A549 (cell line): Measurements from ENCODE around the gene TFEB. TPM values are rescaled to one million over a fixed set of nuclear protein-coding genes. Genes with fewer than 3 reads are reported as not detected.

Experiments used
- ATAC-seq, 2 experiments: fragments of 200-7000 bp in 1 of 2; fragments of >200 bp in 1 of 2; cut with Nextera tagmentation in 1 of 2; cut with Tn5 transposase in 1 of 2; 3 replicates each; pipeline versions ENCODE4 v1.8.0 to v1.9.1; 2018 to 2020; ENCODE audit warnings: mild to moderate bottlenecking in 1 of 2, moderate library complexity in 1 of 2
- CTCF ChIA-PET: fragments of 300-600 bp; sonication (Branson Sonifier 250); formaldehyde crosslinking; extraction: SDS; loops from one replicate; lab custom pipeline; 2021; ENCODE audit warnings: antibody characterized with exemption, inconsistent platforms; lab: Yijun Ruan, JAX
- POLR2A ChIA-PET: fragments of 350-600 bp; formaldehyde crosslinking; extraction: SDS; loops from one replicate; lab custom pipeline; 2021; ENCODE audit warnings: antibody characterized with exemption, inconsistent platforms; lab: Yijun Ruan, JAX
- DNase-seq, 2 experiments: peaks; one replicate each; pipeline versions ENCODE4 v3.0.0 to v3.0.0-alpha.2; 2011 to 2016; ENCODE audit warnings: low read depth in 1 of 2, low spot score in 1 of 2
- FAIRE-seq: peaks from 2 replicates; lab custom pipeline; 2011; peaks lifted over from hg19 to GRCh38; lab: Jason Lieb, UNC
- H3K27ac ChIP-seq, 2 experiments: fragments of >200 bp; sonication (Bioruptor Twin); formaldehyde crosslinking; 3 replicates each; pipeline ENCODE4 v1.5.1; 2016 to 2017
- H3K4me1 ChIP-seq: fragments of >200 bp; sonication (Bioruptor Twin); formaldehyde crosslinking; 3 replicates; pipeline ENCODE4 v1.6.1; 2016
- H3K4me2 ChIP-seq: fragments of >200 bp; sonication (Bioruptor Twin); formaldehyde crosslinking; 3 replicates; pipeline ENCODE4 v1.6.1; 2016
- H3K4me3 ChIP-seq: fragments of >200 bp; sonication (Bioruptor Twin); formaldehyde crosslinking; 3 replicates; pipeline ENCODE4 v1.5.1; 2016
- H3K9me3 ChIP-seq: fragments of >200 bp; sonication (Bioruptor Twin); formaldehyde crosslinking; 3 replicates; pipeline ENCODE4 v1.6.1; 2016
- BCL3 ChIP-seq: fragments of >200 bp; sonication (Bioruptor Twin); formaldehyde crosslinking; IDR thresholded peaks from 3 replicates; pipeline ENCODE4 v1.6.1; 2016
- CBX8 ChIP-seq: fragments of 200-600 bp; sonication (generic); IDR thresholded peaks from 2 replicates; pipeline ENCODE4 v1.6.1; 2016
- CHD2 ChIP-seq: fragments of 150-350 bp; IDR thresholded peaks from 2 replicates; pipeline ENCODE4 v1.6.1; 2014; ENCODE audit warnings: low read length; ENCODE audit not compliant: partially characterized antibody
- CHD4 ChIP-seq: fragments of 200-600 bp; sonication (generic); IDR thresholded peaks from 2 replicates; pipeline ENCODE4 v1.6.1; 2016; ENCODE audit warnings: antibody characterized with exemption, mild to moderate bottlenecking, borderline replicate concordance
- CTCF ChIP-seq: fragments of >200 bp; sonication (Bioruptor Twin); formaldehyde crosslinking; IDR thresholded peaks from 3 replicates; pipeline ENCODE4 v1.5.1; 2016
- EHF ChIP-seq: fragments of 250-450 bp; sonication (Bioruptor Pico); IDR thresholded peaks from 2 replicates; pipeline ENCODE4 v1.5.0; 2020; ENCODE audit warnings: mild to moderate bottlenecking
- ELK1 ChIP-seq: fragments of 150-350 bp; IDR thresholded peaks from 2 replicates; pipeline ENCODE4 v1.6.1; 2014; ENCODE audit warnings: low read depth, mild to moderate bottlenecking, low read length
- FOSL2 ChIP-seq, 2 experiments: fragments of 450-650 bp in 1 of 2; fragments of >200 bp in 1 of 2; sonication (Bioruptor Twin) in 1 of 2; formaldehyde crosslinking; IDR thresholded peaks; 2 replicates each; pipeline versions ENCODE4 v1.5.0 to v1.6.1; 2016 to 2020; ENCODE audit warnings: mild to moderate bottlenecking in 1 of 2, moderate library complexity in 1 of 2
- HOXA7 ChIP-seq: fragments of 250-450 bp; sonication (Bioruptor Pico); IDR thresholded peaks from 2 replicates; pipeline ENCODE4 v1.5.0; 2020; ENCODE audit warnings: mild to moderate bottlenecking, moderate library complexity
- HOXB13 ChIP-seq: fragments of 250-450 bp; sonication (Bioruptor Pico); IDR thresholded peaks from 2 replicates; pipeline ENCODE4 v1.5.0; 2020; ENCODE audit warnings: low read depth, mild to moderate bottlenecking, moderate library complexity
- HOXB5 ChIP-seq: fragments of 250-450 bp; sonication (Bioruptor Pico); IDR thresholded peaks from 2 replicates; pipeline ENCODE4 v1.5.0; 2020; ENCODE audit warnings: mild to moderate bottlenecking, moderate library complexity
- JUNB ChIP-seq: fragments of >200 bp; sonication (Bioruptor Twin); formaldehyde crosslinking; IDR thresholded peaks from 2 replicates; pipeline ENCODE4 v1.6.1; 2016
- MAFK ChIP-seq: fragments of 450-650 bp; IDR thresholded peaks from 2 replicates; pipeline ENCODE4 v1.6.1; 2014; ENCODE audit not compliant: partially characterized antibody
- NFE2L2 ChIP-seq: fragments of 150-350 bp; conservative IDR thresholded peaks from 2 replicates; pipeline ENCODE4 v1.6.1; 2014; ENCODE audit warnings: low read length
- NR3C1 ChIP-seq: fragments of >200 bp; sonication (Bioruptor Twin); formaldehyde crosslinking; IDR thresholded peaks from 3 replicates; pipeline ENCODE4 v1.6.1; 2017
- PHF8 ChIP-seq: fragments of 200-600 bp; sonication (generic); IDR thresholded peaks from 2 replicates; pipeline ENCODE4 v1.6.1; 2016; ENCODE audit warnings: low read depth, mild to moderate bottlenecking, antibody characterized with exemption, moderate library complexity, borderline replicate concordance
- RAD21 ChIP-seq, 2 experiments: fragments of >200 bp in 1 of 2; sonication (Bioruptor Twin) in 1 of 2; formaldehyde crosslinking in 1 of 2; IDR thresholded peaks in 1 of 2; conservative IDR thresholded peaks in 1 of 2; 2 replicates in 1 of 2; 3 replicates in 1 of 2; pipeline ENCODE4 v1.6.1; 2012 to 2018; ENCODE audit warnings: inconsistent platforms in 1 of 2
- REST ChIP-seq: fragments of 200-600 bp; sonication (generic); IDR thresholded peaks from 2 replicates; pipeline ENCODE4 v1.6.1; 2016; ENCODE audit warnings: antibody characterized with exemption, mild to moderate bottlenecking, moderate library complexity
- RFX5 ChIP-seq: fragments of 450-650 bp; IDR thresholded peaks from 2 replicates; pipeline ENCODE4 v1.7.1; 2014; ENCODE audit warnings: antibody characterized with exemption, mild to moderate bottlenecking, moderate library complexity
- ZC3H11A ChIP-seq: fragments of 450-650 bp; IDR thresholded peaks from 2 replicates; pipeline ENCODE4 v1.6.1; 2014; ENCODE audit warnings: antibody characterized with exemption, mild to moderate bottlenecking
- ZFP36 ChIP-seq: fragments of 450-650 bp; IDR thresholded peaks from 2 replicates; pipeline ENCODE4 v1.6.1; 2014; ENCODE audit warnings: borderline replicate concordance; ENCODE audit not compliant: partially characterized antibody
- WGBS: methylation state at CpG from one replicate; pipeline ENCODE4 v1.1.6; 2017; ENCODE audit errors: missing lambda C conversion rate; 5-methylcytosine and 5-hydroxymethylcytosine counted together
- polyA plus RNA-seq, 4 experiments: library from polyadenylated mRNA; depleted of rRNA in 3 of 4; stranded (reverse); fragments of >200 nt; fragmentation: RNase III in 1 of 4; extraction: RNeasy Plus Mini Kit Qiagen cat#74134 plus additional on column Dnase treatment in 1 of 4; gene quantifications; 2 replicates in 3 of 4; 3 replicates in 1 of 4; pipeline ENCODE4 v1.2.3, GENCODE V29; 2011 to 2017

Gene TFEB
- polyA plus RNA-seq, 2 of the 4 experiments (the other 2 are of a cell fraction) = 3.1 to 6.1 TPM

- Histone ChIP-seq H3K27ac (no peak overlapping the region), H3K4me3 (no peak overlapping the region), H3K4me2 (no peak overlapping the region), H3K4me1 (no peaks in the 10 kb centered on the region; the same call in 2 of the 3 replicates), H3K9me3 (no peaks in the 10 kb centered on the region)
- no peak for ATAC-seq
- DNase-seq = no peak
- WGBS = 77% methylated on average over 9 of the region's 10 CpGs
- FAIRE-seq = no peak
- ChIA-PET CTCF (no interaction called here), POLR2A (no interaction called here)
- TF ChIP-seq ZFP36 (no peak), CHD4 (no peak), MAFK (no peak), NFE2L2 (no peak), CHD2 (no peak), ZC3H11A (no peak), RAD21 (conservative IDR thresholded peaks at IDR 0.05 in 1 of 2, IDR thresholded peaks at IDR 0.05 in 1 of 2) (no peak), EHF (CRISPR knock-in tag) (no peak), CBX8 (no peak), FOSL2 (IDR thresholded peaks at IDR 0.05) (no peak), FOSL2 (CRISPR knock-in tag; IDR thresholded peaks at IDR 0.05) (no peak)
Observed at GRCh38 chr6:41642960-41643898, 92.2 kb downstream of the TFEB start.

GRCh38 chr6:41642090-41642959 lies 93.1 kb downstream of the TFEB start:
- 57% methylated on average over 9 of the region's 11 CpGs for WGBS

GRCh38 chr6:41641352-41641925 lies 94.0 kb downstream of the TFEB start:
- Histone ChIP-seq H3K4me3 (no peak overlapping the region), H3K27ac (no peak overlapping the region), H3K4me1 (0 out of 3 replicates have a peak, but pooled peaks cover 6% of the 10 kb centered on the region), H3K9me3 (no peaks in the 10 kb centered on the region), H3K4me2 (no peak overlapping the region)
- POLR2A ChIA-PET = no interaction called here
- DNase-seq (no peak), FAIRE-seq (no peak), ATAC-seq (no peak)
- 88% methylated on average over 9 of the region's 9 CpGs for WGBS
- CTCF ChIA-PET = interaction anchor here (1.1 kb wide), 1 partner anchor 40 kb away, joined by 3 read pairs; no protein-coding TSS in a partner anchor
- no peak for TF ChIP-seq NR3C1
- no peak for TF ChIP-seq REST
- no peak for TF ChIP-seq HOXB13 (CRISPR knock-in tag)
- no peak for TF ChIP-seq BCL3
- no peak for TF ChIP-seq MAFK
- no peak for TF ChIP-seq HOXA7
- no peak for TF ChIP-seq ELK1
- TF ChIP-seq PHF8 = no peak
- TF ChIP-seq CTCF = no peak
- no peak for TF ChIP-seq JUNB
- no peak for TF ChIP-seq FOSL2 (IDR thresholded peaks at IDR 0.05)
- no peak for TF ChIP-seq FOSL2 (CRISPR knock-in tag; IDR thresholded peaks at IDR 0.05)
- TF ChIP-seq CBX8 = no peak
- no peak for TF ChIP-seq HOXB5 (CRISPR knock-in tag)
- TF ChIP-seq RFX5 = no peak

More at GRCh38 chr6:41642090-41642959, 93.1 kb downstream of the TFEB start:
- no peaks in the 10 kb centered on the region for H3K9me3 ChIP-seq
- no peak overlapping the region for H3K27ac ChIP-seq
- H3K4me2 ChIP-seq = no peak overlapping the region
- no peak for ATAC-seq
- no peak for DNase-seq
- ChIA-PET CTCF (interaction anchor here (1.1 kb wide), 1 partner anchor 39 kb away, joined by 3 read pairs; no protein-coding TSS in a partner anchor), POLR2A (no interaction called here)
- H3K4me1 ChIP-seq = no peaks in the 10 kb centered on the region; the same call in 2 of the 3 replicates
- no peak overlapping the region for H3K4me3 ChIP-seq
- no peak for TF ChIP-seq PHF8
- FAIRE-seq = no peak
